GM12878 (cell line): Measurements from ENCODE around the gene MBOAT2. TPM values are rescaled to one million over a fixed set of nuclear protein-coding genes. Genes with fewer than 3 reads are reported as not detected.

Experiments
- ATAC-seq: fragments of 200-7000 bp; cut with Tn5 transposase; 3 replicates; pipeline ENCODE4 v1.9.1; 2020; ENCODE audit warnings: mild to moderate bottlenecking, moderate library complexity
- BruUV-seq: library from RNA; stranded (reverse); fragments of 400-500 nt; replicated peaks from 2 replicates; lab custom pipeline; 2021; lab: Mats Ljungman, UMichigan
- CTCF ChIA-PET: fragments of 300-600 bp; sonication (Branson Sonifier 250); formaldehyde crosslinking; extraction: SDS; loops from one replicate; lab custom pipeline; 2021; ENCODE audit warnings: inconsistent platforms; lab: Yijun Ruan, JAX
- POLR2A ChIA-PET: fragments of 350-600 bp; formaldehyde crosslinking; extraction: SDS; loops from one replicate; lab custom pipeline; 2021; ENCODE audit warnings: inconsistent platforms; lab: Charles Lee
- RAD21 ChIA-PET: fragments of 300-600 bp; sonication (Branson Sonifier 250); formaldehyde crosslinking; loops from one replicate; lab custom pipeline; 2023; ENCODE audit warnings: antibody characterized with exemption; ENCODE audit not compliant: unreplicated experiment; lab: Charles Lee
- SMC1A ChIA-PET: fragments of 300-600 bp; sonication (Branson Sonifier 250); formaldehyde crosslinking; loops from one replicate; lab custom pipeline; 2023; ENCODE audit not compliant: unreplicated experiment, uncharacterized antibody; lab: Charles Lee
- DNase-seq: peaks from one replicate; pipeline ENCODE4 v3.0.0-alpha.2; 2011; ENCODE audit warnings: low read depth, low spot score
- FAIRE-seq: peaks from 3 replicates; lab custom pipeline; 2011; peaks lifted over from hg19 to GRCh38; lab: Jason Lieb, UNC
- H2AFZ ChIP-seq: 2 replicates; pipeline ENCODE4 v1.6.0; 2011; ENCODE audit warnings: low read depth, low read length, control low read depth; ENCODE audit not compliant: control insufficient read depth
- H3K27ac ChIP-seq: 2 replicates; pipeline ENCODE4 v1.5.1; 2011; ENCODE audit warnings: control low read depth; ENCODE audit not compliant: control insufficient read depth, insufficient read depth
- H3K27me3 ChIP-seq, 2 experiments: replicated peaks in 1 of 2; 2 replicates each; pipeline versions ENCODE4 v1.6.0 to v1.6.1; 2011; ENCODE audit warnings: low read length in 1 of 2; ENCODE audit not compliant: control insufficient read depth in 2 of 2, insufficient read depth in 2 of 2
- H3K36me3 ChIP-seq, 2 experiments: 2 replicates each; pipeline ENCODE4 v1.5.1; 2011; ENCODE audit warnings: low read length in 1 of 2; ENCODE audit not compliant: control insufficient read depth in 2 of 2, insufficient read depth in 2 of 2
- H3K4me1 ChIP-seq: 2 replicates; pipeline ENCODE4 v1.6.1; 2011; ENCODE audit warnings: mild to moderate bottlenecking, low read length, moderate library complexity, mixed read lengths; ENCODE audit not compliant: control insufficient read depth, insufficient read depth
- H3K4me2 ChIP-seq: 2 replicates; pipeline ENCODE4 v1.6.0; 2011; ENCODE audit warnings: control low read depth; ENCODE audit not compliant: control insufficient read depth, insufficient read depth
- H3K4me3 ChIP-seq: fragments of 200-600 bp; sonication (generic); 2 replicates; pipeline ENCODE4 v1.5.1; 2016
- H3K79me2 ChIP-seq: 2 replicates; pipeline ENCODE4 v1.6.0; 2011; ENCODE audit warnings: low read length; ENCODE audit not compliant: control insufficient read depth, insufficient read depth
- H3K9ac ChIP-seq: 2 replicates; pipeline ENCODE4 v1.8.0; 2011; ENCODE audit warnings: low read length, control low read depth, mixed read lengths; ENCODE audit not compliant: control insufficient read depth, insufficient read depth
- H3K9me3 ChIP-seq: replicated peaks from 3 replicates; pipeline ENCODE4 v1.5.1; 2011; ENCODE audit warnings: mild to moderate bottlenecking, low read length; ENCODE audit not compliant: control insufficient read depth, insufficient read depth
- H4K20me1 ChIP-seq: 2 replicates; pipeline ENCODE4 v1.6.0; 2011; ENCODE audit not compliant: control insufficient read depth, insufficient read depth
- ASH2L ChIP-seq: fragments of 300-600, 200-600 bp; sonication (generic); IDR thresholded peaks from 2 replicates; pipeline ENCODE4 v1.6.1; 2017; ENCODE audit warnings: low read depth, mild to moderate bottlenecking, borderline replicate concordance
- CEBPZ ChIP-seq: fragments of 150-350 bp; IDR thresholded peaks from 2 replicates; pipeline ENCODE4 v1.6.1; 2016; ENCODE audit warnings: low read depth, low read length
- JUNB ChIP-seq: IDR thresholded peaks from 2 replicates; pipeline ENCODE4 v1.6.1; 2016; ENCODE audit warnings: antibody characterized with exemption, mild to moderate bottlenecking
- MEF2A ChIP-seq: IDR thresholded peaks from 2 replicates; pipeline ENCODE4 v1.6.1; 2011; ENCODE audit warnings: low read depth, mild to moderate bottlenecking, low read length, moderate library complexity; ENCODE audit not compliant: insufficient read depth
- MEF2B ChIP-seq: fragments of 450-650 bp; IDR thresholded peaks from 2 replicates; pipeline ENCODE4 v1.6.1; 2018; ENCODE audit warnings: mild to moderate bottlenecking, moderate library complexity; ENCODE audit not compliant: partially characterized antibody, poor library complexity, severe bottlenecking
- NFYA ChIP-seq: IDR thresholded peaks from 2 replicates; pipeline ENCODE4 v1.6.1; 2011; ENCODE audit warnings: low read depth, mild to moderate bottlenecking, low read length, improper control_type of control experiment, borderline replicate concordance
- PML ChIP-seq: IDR thresholded peaks from 2 replicates; pipeline ENCODE4 v1.6.1; 2012; ENCODE audit warnings: low read length, inconsistent platforms
- WRNIP1 ChIP-seq: IDR thresholded peaks from 2 replicates; pipeline ENCODE4 v1.6.1; 2011; ENCODE audit warnings: low read depth, low read length, improper control_type of control experiment, borderline replicate concordance
- YBX1 ChIP-seq: fragments of 450-650 bp; IDR thresholded peaks from 2 replicates; pipeline ENCODE4 v1.6.1; 2016; ENCODE audit warnings: antibody characterized with exemption
- ZNF622 ChIP-seq: fragments of 450-650 bp; IDR thresholded peaks from 2 replicates; pipeline ENCODE4 v1.6.1; 2017; ENCODE audit warnings: mild to moderate bottlenecking, inconsistent platforms
- ZNF687 ChIP-seq: fragments of 450-650 bp; IDR thresholded peaks from 2 replicates; pipeline ENCODE4 v1.6.1; 2017; ENCODE audit warnings: mild to moderate bottlenecking, moderate library complexity
- WGBS: methylation state at CpG from one replicate; pipeline ENCODE4 v1.1.6; 2016; ENCODE audit warnings: low lambda C conversion rate; ENCODE audit not compliant: insufficient replicate concordance, insufficient coverage; ENCODE audit errors: missing lambda C conversion rate; 5-methylcytosine and 5-hydroxymethylcytosine counted together
- in situ Hi-C: fragments of 300-500 bp; cut with MboI; formaldehyde crosslinking; loops from 9 replicates; pipeline ENCODE4 v1.14.3; 2018; ENCODE audit warnings: mixed read lengths
- intact Hi-C: fragments of 100-400 bp; cut with micrococcal nuclease; formaldehyde crosslinking; loops from one replicate; pipeline ENCODE4 v1.14.2; 2022; ENCODE audit not compliant: unreplicated experiment
- polyA plus RNA-seq, 11 experiments: library from polyadenylated mRNA; depleted of rRNA in 4 of 11; unstranded in 6 of 11; stranded (reverse) in 5 of 11; fragments of >200 nt; fragmentation: Nextera tagmentation in 4 of 11; fragmentation: Illumina TruSeq in 1 of 11; extraction: Ambion mirVana in 4 of 11; extraction: Trizol in 1 of 11; gene quantifications; 1 replicate in 1 of 11; 2 replicates in 10 of 11; pipeline versions ENCODE4 v1.2.1 to v1.2.3, GENCODE V29; 2011 to 2016; ENCODE audit warnings: inconsistent platforms in 2 of 11, missing spikeins in 2 of 11, low read depth in 1 of 11
- total RNA-seq, 4 experiments: library from RNA; depleted of rRNA in 3 of 4; stranded (reverse); fragments of >200 nt in 3 of 4; fragmentation: Illumina TruSeq in 1 of 4; extraction: Trizol in 1 of 4; gene quantifications; 2 replicates each; pipeline versions ENCODE4 v1.2.1 to v1.2.3, GENCODE V29; 2013 to 2021
- TF ChIP-seq, protein P1 (sequence below): fragments of 450-650 bp; IDR thresholded peaks from 2 replicates; pipeline ENCODE4 v1.6.1; 2016; ENCODE audit warnings: mild to moderate bottlenecking, moderate library complexity, borderline replicate concordance
- TF ChIP-seq, protein P2 (sequence below): IDR thresholded peaks from 2 replicates; pipeline ENCODE4 v1.6.1; 2012; ENCODE audit warnings: low read depth, low read length, improper control_type of control experiment

The MBOAT2 gene
- total and polyA plus RNA-seq, 10 of the 15 experiments (the other 5 are each of a cell fraction or from before 2014, with no cell fraction given) = 0.08 to 40.6 (median 1.8) TPM

GRCh38 chr2:8853426-8853825 lies 150.1 kb downstream of the MBOAT2 start:
- no peaks in the 10 kb centered on the region for H3K4me1 ChIP-seq
- no peaks in the 10 kb centered on the region for H3K9me3 ChIP-seq
- no peaks in the 10 kb centered on the region for H3K36me3 ChIP-seq
- POLR2A ChIA-PET = no interaction called here
- DNase-seq = no peak
- WGBS = 52% methylated on average over 4 of the region's 4 CpGs
- RAD21 ChIA-PET = no interaction called here
- no TSS peak for BruUV-seq
- H3K4me2 ChIP-seq = no peak overlapping the region
- H3K27me3 ChIP-seq = no peaks in the 10 kb centered on the region
- intact Hi-C loops = no loop called here
- FAIRE-seq = no peak
- H3K27ac ChIP-seq = no peak overlapping the region
- in situ Hi-C loops = no loop called here
- no peak overlapping the region for H2AFZ ChIP-seq
- SMC1A ChIA-PET = no interaction called here
- H4K20me1 ChIP-seq = no peaks in the 10 kb centered on the region
- no peak overlapping the region for H3K4me3 ChIP-seq
- no peak overlapping the region for H3K9ac ChIP-seq
- no peak for ATAC-seq
- CTCF ChIA-PET = no interaction called here
- no peaks in the 10 kb centered on the region for H3K79me2 ChIP-seq
- TF ChIP-seq ASH2L = no peak
- no peak for TF ChIP-seq YBX1
- TF ChIP-seq, protein P1, sequence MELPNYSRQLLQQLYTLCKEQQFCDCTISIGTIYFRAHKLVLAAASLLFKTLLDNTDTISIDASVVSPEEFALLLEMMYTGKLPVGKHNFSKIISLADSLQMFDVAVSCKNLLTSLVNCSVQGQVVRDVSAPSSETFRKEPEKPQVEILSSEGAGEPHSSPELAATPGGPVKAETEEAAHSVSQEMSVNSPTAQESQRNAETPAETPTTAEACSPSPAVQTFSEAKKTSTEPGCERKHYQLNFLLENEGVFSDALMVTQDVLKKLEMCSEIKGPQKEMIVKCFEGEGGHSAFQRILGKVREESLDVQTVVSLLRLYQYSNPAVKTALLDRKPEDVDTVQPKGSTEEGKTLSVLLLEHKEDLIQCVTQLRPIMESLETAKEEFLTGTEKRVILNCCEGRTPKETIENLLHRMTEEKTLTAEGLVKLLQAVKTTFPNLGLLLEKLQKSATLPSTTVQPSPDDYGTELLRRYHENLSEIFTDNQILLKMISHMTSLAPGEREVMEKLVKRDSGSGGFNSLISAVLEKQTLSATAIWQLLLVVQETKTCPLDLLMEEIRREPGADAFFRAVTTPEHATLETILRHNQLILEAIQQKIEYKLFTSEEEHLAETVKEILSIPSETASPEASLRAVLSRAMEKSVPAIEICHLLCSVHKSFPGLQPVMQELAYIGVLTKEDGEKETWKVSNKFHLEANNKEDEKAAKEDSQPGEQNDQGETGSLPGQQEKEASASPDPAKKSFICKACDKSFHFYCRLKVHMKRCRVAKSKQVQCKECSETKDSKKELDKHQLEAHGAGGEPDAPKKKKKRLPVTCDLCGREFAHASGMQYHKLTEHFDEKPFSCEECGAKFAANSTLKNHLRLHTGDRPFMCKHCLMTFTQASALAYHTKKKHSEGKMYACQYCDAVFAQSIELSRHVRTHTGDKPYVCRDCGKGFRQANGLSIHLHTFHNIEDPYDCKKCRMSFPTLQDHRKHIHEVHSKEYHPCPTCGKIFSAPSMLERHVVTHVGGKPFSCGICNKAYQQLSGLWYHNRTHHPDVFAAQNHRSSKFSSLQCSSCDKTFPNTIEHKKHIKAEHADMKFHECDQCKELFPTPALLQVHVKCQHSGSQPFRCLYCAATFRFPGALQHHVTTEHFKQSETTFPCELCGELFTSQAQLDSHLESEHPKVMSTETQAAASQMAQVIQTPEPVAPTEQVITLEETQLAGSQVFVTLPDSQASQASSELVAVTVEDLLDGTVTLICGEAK = no peak
- no peak for TF ChIP-seq ZNF622
- no peak for TF ChIP-seq ZNF687
- no peak for TF ChIP-seq NFYA
- TF ChIP-seq PML = no peak
- no peak for TF ChIP-seq MEF2A
- TF ChIP-seq, protein P2, sequence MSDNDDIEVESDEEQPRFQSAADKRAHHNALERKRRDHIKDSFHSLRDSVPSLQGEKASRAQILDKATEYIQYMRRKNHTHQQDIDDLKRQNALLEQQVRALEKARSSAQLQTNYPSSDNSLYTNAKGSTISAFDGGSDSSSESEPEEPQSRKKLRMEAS = no peak
- no peak for TF ChIP-seq MEF2B
- TF ChIP-seq CEBPZ = no peak
- TF ChIP-seq JUNB = no peak
- no peak for TF ChIP-seq WRNIP1
